GM12892 (cell line): Measurements from ENCODE around the gene ACP4.

Experiments used
- POLR2A ChIP-seq: IDR thresholded peaks from 2 replicates; pipeline ENCODE4 v1.6.1; 2011; ENCODE audit warnings: low read depth, low read length, control low read depth
- TAF1 ChIP-seq: IDR thresholded peaks from 2 replicates; pipeline ENCODE4 v1.6.1; 2011; ENCODE audit warnings: low read depth, mild to moderate bottlenecking, control low read depth, low read length, borderline replicate concordance

GRCh38 chr19:50837300-50837699, 47.1 kb downstream of the ACP4 start:
- TF ChIP-seq POLR2A (no peak), TAF1 (no peak)
